T-helper 2 cell treated with Interferon-gamma antibody and Interleukin-4, amounts not matched to agents 100 ng/mL and 5 ng/mL, for 36 hours (primary cell): ENCODE data around the gene FKBP5. TPM values are rescaled to one million over a fixed set of nuclear protein-coding genes. Genes with fewer than 3 reads are reported as not detected.

Source experiments
- intact Hi-C: fragments of 100-400 bp; cut with micrococcal nuclease; formaldehyde crosslinking; loops from one replicate; pipeline ENCODE4 v1.15.1; 2023
- total RNA-seq: library from RNA; stranded (reverse); gene quantifications from 2 replicates; pipeline ENCODE4 v1.2.3, GENCODE V29; 2022

The FKBP5 gene
- total RNA-seq, 1 donor from 2014 or later = 78.9 TPM

DNA sequence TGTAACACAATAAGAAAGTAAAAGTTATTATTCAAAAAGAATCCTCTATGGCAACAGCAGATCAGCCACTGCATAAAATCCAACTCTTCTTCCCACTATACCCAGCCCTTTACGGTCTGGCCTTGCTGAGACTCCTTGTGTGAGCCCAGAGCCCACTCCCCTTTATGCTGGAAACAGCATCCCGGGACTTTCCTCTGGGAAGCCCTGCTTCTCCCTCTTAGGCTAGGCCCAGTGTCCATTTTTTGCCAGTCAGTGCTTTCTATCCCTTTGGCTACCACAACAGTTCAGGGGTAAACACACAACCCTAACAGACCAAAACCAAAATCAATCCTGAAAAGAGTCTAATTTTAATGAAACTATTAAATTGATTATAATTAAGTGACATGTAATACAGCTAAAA lies 20.6 kb downstream of the FKBP5 start:
- intact Hi-C loops = loop anchor here (2.0 to 5.0 kb wide), 3 partner anchors 19 to 66 kb away; no protein-coding TSS in a partner anchor

DNA sequence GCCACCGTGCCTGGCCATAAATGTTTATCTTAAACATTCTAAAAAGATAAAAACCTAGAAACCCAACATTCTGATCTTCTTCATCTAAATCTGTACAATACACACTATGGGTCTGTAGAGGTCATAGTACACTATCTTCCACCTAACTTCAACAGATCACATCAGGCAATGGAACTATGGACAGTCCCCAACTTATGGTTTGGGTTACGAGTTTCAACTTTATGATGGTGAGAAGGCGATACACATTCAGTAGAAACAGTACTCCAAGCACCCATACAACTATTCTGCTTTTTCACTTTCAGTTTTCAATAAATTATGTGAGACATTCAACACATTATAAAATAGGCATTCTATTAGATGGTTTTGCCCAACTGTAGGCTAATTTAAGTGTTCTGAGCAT lies 23.1 kb downstream of the FKBP5 start:
- intact Hi-C loops = loop anchor here (5.0 kb wide), 2 partner anchors 62 to 63 kb away; no protein-coding TSS in a partner anchor

- intact Hi-C loops = loop anchor here (5.0 kb wide), 2 partner anchors 62 to 63 kb away; no protein-coding TSS in a partner anchor
Measured at GRCh38 chr6:35664945-35665344, 23.8 kb downstream of the FKBP5 start.

DNA sequence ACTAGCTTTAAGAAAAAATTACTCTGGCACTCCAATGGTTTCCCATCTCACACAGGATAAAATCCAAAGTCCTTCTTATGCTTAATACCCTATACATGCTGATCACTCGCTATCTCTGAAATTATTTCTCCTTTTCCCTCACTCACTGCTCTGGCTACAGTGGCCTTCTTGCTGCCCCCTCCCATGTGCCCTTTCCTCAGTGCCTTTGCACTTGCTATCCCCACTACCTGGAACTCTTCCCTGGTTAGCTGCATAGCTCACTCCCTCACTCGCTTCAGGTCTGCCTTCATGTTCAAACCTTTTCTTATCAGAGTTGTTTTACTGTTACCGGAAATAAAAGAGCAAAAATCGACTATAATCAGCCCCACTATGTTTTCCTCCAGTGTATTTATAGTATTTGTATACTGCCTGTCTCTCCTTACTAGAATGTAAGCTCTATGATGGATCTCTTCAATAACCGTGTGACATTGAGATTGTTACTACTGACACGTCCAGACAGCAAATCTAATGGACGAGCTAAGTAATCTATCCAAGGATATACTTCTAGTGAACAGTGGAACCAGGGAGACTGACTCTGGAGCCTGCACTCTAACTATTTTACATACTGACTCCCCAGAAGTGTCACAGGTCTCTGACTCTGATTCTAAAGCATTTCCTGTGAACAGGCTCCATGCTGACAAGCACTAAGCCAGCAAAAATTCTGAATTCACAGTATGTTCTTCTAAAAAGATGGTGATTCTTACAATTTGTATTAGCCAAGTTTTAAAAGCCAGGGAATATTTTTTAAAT lies 25.1 kb downstream of the FKBP5 start:
- intact Hi-C loops = no loop called here

- intact Hi-C loops = no loop called here
Measured at GRCh38 chr6:35662999-35663398, 25.7 kb downstream of the FKBP5 start.

- intact Hi-C loops = no loop called here
Measured at GRCh38 chr6:35654883-35655282, 33.8 kb downstream of the FKBP5 start.

DNA sequence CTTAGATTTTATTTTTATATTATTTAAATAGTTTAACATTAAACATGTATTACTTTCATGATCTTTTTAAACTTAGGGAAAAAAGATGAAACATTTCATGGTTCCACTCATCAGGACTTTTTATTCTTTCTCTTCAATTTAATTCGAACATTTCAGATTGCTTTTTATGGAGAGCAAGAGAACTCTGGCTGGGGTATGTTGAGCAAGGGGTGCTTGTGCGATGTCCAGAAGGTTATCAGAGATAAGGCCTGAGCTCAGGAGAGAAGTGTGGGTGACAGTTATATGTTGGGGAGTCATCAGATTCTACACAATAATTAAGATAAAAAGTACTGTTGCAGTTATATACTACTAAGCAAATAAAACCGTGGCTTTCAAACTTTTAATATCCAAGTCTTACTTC lies 37.5 kb downstream of the FKBP5 start:
- intact Hi-C loops = no loop called here

- intact Hi-C loops = no loop called here
Measured at GRCh38 chr6:35650015-35650414, 38.7 kb downstream of the FKBP5 start.

- intact Hi-C loops = no loop called here
Measured at GRCh38 chr6:35648203-35648602, 40.5 kb downstream of the FKBP5 start.

DNA sequence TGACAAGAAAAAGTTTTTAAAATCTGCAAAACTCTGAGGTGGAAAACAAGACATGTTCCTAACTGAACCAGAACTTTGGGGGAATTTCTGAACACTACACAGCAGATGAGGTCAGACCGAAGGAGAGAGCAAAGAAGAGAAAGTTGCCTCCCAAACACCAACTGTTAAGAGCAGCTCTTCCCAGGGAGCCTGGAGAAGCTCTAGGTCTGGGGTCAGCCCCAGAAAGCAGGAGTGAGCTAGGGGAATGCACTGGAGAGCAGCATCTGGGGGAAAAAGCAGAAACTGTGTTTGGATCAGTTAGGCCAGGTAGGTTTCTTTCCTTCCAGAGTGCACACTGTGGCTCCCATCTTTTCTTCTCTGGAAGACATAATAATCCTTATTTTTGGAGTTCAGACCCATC lies 41.3 kb downstream of the FKBP5 start:
- intact Hi-C loops = no loop called here

DNA sequence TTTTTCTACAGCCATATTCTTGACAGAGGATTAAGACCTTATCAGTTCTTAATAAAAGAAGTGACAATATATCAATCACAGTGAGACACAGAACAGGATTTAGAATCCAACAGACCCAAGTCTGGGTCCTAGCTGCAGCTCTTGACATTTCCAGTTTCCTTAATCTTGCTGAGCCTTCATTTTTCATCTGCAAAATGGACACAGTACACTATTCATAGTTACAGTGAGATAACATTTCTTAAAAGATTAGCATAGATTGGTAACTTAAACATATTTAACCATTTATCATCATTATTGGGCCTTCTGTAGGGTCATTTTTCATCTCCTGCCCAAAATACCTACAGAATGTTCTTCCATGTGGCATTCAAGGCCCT lies 45.6 kb downstream of the FKBP5 start:
- intact Hi-C loops = no loop called here

- intact Hi-C loops = no loop called here
Measured at GRCh38 chr6:35642471-35643161, 46.1 kb downstream of the FKBP5 start.

DNA sequence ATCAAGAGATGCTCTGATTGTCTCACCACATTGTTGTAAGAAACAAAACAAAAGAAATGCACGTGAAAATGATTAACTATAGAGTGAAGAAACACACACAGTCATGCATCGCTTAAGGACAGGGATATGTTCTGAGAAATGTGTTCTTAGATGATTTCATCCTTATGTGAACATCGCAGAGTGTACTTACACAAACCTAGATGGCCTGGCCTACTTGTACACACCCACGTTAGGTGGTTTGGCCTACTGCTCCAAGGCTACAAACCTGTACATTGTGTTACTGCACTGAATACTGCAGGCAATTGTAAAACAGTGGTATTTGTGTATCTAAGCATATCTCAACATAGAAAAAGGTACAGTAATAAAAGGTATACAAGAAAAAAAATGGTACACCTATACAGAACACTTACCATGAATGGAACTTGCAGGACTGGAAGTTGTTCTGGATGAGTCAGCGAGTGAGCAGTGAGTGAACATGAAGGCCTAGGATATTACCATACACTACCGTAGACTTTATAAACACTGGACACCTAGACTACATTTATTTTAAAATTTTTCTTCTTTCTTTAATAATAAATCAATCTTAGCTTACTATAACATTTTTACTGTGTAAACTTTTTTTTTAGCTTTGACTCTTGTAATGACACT lies 48.6 kb downstream of the FKBP5 start:
- intact Hi-C loops = no loop called here

DNA sequence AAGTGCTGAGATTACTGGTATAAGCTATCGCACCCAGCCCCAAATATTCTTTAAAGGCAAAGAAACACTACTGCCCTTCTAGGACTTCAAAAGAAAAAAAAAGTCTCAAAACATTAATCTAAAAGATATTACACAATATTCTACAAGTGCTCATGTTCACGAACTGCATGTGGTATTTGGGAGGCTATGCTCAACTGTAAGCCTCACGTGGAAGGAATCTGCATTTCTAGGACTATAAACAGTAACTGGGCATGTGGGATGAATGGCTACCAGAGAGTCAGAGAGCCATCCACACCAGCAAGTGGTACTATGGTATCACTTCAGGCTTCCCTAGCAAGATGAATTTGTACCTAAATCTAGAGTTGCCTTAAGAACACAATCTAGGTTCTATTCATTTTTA lies 50.0 kb downstream of the FKBP5 start:
- intact Hi-C loops = loop anchor here (5.0 kb wide), 1 partner anchor 44 kb away; no protein-coding TSS in a partner anchor

DNA sequence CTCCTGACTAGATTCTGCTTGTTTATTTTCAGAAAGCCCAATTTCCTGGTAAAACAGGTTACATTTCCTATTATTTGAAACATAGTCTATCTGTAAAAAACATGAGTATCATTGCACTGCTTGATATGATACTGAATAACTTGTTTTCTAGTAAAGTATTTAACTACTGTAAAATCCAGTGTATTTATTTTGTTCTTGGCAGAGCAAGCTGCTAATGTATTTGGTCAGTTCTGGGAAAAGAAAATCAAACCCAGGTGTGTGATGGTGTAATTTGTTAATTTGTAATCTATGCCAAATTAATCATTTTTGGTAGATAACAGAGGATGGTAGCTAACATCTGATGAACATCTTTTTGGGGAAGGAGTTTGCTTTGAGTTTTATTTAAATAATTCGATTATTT lies 50.8 kb downstream of the FKBP5 start:
- intact Hi-C loops = loop anchor here (5.0 kb wide), 1 partner anchor 44 kb away; no protein-coding TSS in a partner anchor

DNA sequence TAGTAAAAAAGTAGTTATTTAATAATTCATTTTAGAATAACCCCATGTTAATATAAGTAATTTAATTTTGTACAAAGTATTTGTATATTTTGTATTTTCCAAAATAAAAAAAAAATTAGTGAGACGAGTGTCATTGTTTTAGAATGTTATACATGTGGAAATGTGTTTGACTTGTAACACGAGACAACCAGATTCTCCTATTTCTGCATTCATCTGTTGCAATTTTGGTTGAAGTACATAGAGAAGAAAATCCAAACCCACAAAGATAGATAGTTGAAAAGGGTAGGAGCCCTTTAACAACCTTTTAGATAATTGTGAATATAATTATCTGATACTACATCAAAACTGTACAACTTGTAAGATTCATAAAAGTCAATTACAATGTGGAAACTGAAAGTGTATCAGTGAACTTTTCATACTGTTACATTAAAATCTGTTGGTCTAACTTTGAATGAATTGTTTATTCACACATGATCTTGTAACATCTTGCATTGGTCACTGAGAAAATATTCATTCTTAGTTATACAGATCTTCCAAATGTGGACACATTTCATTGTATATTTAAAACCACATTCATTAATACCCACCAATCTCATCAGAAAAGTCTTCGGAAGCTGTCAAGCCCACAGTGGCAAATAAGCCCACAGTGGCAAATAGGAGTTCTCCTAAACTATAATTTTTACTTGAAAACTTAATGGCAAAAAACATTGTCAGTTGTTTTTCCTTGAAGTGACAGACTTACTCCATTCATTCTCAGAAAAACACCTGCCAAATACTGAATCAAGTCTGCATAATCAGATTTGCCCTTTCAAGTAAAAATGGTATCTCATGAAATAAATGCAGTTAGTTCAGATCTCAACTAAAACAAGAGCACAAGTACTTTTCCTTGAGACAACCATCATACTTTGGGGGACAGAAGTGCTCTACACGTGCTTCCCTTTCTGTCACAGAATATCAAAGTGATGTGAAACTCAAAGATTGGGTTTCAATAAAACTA lies 52.8 kb downstream of the FKBP5 start:
- intact Hi-C loops = loop anchor here (5.0 kb wide), 1 partner anchor 46 kb away; no protein-coding TSS in a partner anchor

DNA sequence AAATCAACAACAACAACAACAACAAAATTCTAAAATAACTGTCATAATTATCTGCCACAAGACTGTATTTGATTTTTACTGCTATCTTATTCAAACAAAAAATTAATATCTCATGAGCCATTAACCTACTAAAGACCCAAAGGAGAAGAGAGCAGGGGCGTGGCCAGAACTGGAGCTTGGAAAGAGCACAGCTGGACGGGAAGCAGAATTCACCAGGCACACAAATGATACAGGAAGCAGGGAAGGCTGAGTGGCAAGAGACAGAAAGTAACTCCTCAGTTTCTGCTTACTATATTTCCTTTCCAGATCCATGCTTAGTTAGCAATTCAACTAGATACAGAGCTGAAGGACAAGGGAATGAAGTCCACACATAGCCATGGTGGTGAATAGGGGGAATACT lies 54.4 kb downstream of the FKBP5 start:
- intact Hi-C loops = no loop called here

- intact Hi-C loops = no loop called here
Measured at GRCh38 chr6:35633579-35634089, 55.1 kb downstream of the FKBP5 start.

GRCh38 chr6:35629876-35630378 lies 58.8 kb downstream of the FKBP5 start:
- intact Hi-C loops = no loop called here

- intact Hi-C loops = no loop called here
Measured at GRCh38 chr6:35626401-35626800, 62.3 kb downstream of the FKBP5 start.
